ENCODE measurements around the gene FBH1.
A peak's percentile ranks its signal among the peaks of the same experiment; 100 is the strongest.

The FBH1 gene

DNA sequence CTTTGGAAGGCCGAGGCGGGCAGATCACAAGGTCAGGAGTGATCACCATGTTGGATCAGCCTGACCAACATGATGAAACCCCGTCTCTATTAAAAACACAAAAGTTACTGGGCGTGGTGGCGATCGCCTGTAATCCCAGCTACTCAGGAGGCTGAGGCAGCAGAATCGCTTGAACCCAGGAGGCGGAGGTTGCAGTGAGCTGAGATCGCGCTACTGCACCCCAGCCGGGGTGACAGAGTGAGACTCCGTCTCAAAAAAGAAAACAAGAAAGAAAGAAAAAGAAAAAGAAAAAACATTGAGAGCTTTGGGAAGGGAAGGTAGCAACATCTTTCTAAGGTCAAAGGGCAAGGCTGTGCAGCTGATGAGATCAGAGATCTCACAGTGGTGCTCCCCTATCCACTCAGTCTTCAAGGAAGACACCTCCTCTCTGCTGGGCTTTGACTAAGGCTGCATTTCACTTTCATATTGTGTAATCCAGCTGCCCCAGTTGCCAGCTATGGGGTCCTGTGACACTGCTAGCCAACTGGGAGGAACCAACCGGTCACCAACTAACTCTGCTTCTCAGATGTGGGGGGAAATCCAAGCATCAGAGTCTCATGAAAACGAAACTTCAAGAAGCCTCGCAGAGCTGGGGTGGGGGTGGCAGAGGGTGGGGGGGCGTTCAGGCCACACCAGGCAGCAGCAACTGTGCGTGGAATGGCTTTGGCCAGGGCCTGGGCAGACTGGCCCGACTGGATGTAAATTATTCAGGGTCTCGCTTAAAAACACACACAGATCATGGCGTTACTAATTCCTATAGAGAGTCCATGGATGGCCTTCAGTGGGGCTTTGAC lies 85.8 kb downstream of the FBH1 start:
- no peaks in the 10 kb centered on the region for H3K4me1 ChIP-seq (ENCODE audit: control insufficient read depth, insufficient read depth, low read length)
- no peak overlapping the region for H3K27ac ChIP-seq (ENCODE audit: low read length)
- H3K27me3 ChIP-seq (ENCODE audit: control insufficient read depth, insufficient read depth, low read length) = peaks cover 15% of the 10 kb centered on the region; the same call in 1 of the 2 replicates
- no peak for DNase-seq (ENCODE audit: low read depth, low spot score)
- no peak overlapping the region for H3K4me3 ChIP-seq (ENCODE audit: low read length)
- H3K36me3 ChIP-seq (ENCODE audit: control insufficient read depth, insufficient read depth, low read length) = no peaks in the 10 kb centered on the region; the same call in 1 of the 2 replicates
- WGBS (ENCODE audit: insufficient coverage, insufficient read length) = no CpG with 5 or more reads among the region's 20 CpGs
- no peaks in the 10 kb centered on the region for H3K9me3 ChIP-seq (ENCODE audit: control insufficient read depth, insufficient read depth, low read length)

DNA sequence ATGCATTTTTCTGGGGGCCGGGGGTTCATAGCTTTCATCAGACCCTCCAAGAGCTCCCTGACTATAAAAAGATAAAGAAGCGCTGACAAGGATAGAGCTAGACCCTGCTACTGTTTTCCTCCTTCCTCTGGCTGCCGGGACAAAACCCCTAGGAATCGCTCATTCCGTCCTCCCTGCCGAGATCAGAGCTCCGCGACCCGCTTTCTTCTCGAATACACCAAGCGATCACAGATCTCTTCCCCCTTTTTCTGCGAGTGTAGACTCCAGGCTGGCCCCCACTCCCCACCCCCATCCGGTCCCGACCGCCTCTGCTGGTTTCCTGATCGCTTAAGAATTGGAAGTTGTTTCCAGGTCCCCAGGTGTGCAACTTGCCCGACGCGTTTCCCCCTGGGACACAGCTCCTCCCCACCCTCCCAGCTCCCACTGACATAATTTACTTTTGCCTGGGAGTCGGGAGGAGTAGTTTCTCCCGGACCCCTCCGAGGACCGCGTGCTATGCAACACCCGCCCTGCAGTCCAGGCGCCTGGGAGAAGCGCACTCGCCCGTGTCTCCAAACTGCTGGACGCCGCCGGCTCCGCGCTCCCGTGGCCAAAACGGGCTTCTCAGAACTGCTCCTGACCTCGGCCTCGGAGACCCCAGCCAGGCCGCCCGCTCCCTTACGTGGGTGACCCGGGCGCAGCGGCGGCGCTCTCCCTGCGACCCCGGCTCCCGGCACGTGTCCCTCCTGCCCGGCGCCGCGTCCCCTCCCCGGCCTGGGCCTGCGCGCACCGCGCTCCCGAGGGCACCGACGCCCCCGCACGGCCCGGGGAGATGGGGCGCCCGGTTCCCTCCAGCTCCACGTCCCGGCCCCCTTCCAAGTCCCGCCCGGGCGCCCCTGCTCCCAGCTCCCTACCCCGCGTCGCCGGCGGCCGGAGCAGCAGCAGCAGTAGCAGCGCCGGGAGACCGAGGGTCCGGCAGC lies 86.7 kb downstream of the FBH1 start:
- no peaks in the 10 kb centered on the region for H3K9me3 ChIP-seq (ENCODE audit: control insufficient read depth, insufficient read depth, low read length)
- H3K27me3 ChIP-seq (ENCODE audit: control insufficient read depth, insufficient read depth, low read length) = peaks cover 15% of the 10 kb centered on the region; the same call in 1 of the 2 replicates
- DNase-seq (ENCODE audit: low read depth, low spot score) = no peak

DNA sequence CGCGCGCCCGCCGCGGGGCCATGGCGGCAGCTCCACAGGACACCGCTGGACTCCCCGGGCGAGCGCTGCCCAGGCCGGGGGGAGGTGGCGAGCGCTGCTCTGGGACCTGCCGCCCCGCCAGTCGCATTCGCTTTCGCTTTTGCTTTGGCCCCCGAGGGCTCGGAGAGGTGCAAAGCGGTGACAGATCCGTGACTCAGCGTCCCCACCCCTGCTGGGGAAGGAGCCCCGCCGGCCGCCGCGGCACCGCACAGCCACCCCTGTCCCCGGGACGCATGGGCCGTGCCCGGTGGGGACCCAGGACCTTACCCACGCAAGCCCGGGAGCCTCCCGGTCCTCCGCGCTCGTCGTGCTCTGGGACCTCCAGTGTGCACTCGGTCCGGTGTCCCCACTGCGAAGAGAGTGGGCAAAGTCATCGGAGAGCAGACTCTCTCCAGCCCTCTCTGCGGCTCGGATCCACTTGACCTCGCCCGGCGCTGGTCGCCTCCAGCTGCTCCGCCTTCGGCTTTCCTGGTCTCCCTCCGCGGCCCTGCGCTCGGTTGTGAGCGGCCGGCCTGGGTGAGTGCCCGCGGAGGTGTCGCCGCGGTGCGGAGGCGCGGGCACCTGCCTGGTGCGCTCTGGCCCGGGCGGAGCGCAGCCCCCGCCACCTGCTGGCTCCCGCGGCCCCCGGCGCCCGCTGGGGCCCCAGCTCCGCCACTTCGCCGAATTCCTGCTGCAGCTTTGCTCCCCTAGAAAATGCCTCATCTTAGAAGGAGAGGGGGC lies 87.6 kb downstream of the FBH1 start, which contains the start of gene IL15RA:
Gene IL15RA (minus strand): TSS at position 73 of the 759 bp plus-strand sequence. CDS start 51 bp downstream, at position 22.
- no peak within 1 kb of the TSS for H3K27ac ChIP-seq (ENCODE audit: low read length)
- H3K27me3 ChIP-seq (ENCODE audit: control insufficient read depth, insufficient read depth, low read length) = peaks cover 15% of the 10 kb centered on the region; the same call in 1 of the 2 replicates
- DNase-seq (ENCODE audit: low read depth, low spot score) = no peak
- no peaks in the 10 kb centered on the region for H3K4me1 ChIP-seq (ENCODE audit: control insufficient read depth, insufficient read depth, low read length)
- peak within 1 kb of the TSS; percentile 64 for H3K4me3 ChIP-seq (ENCODE audit: low read length)
- H3K36me3 ChIP-seq (ENCODE audit: control insufficient read depth, insufficient read depth, low read length) = no peaks in the 10 kb centered on the region; the same call in 1 of the 2 replicates
- H3K9me3 ChIP-seq (ENCODE audit: control insufficient read depth, insufficient read depth, low read length) = no peaks in the 10 kb centered on the region
- WGBS (ENCODE audit: insufficient coverage, insufficient read length) = no CpG with 5 or more reads among the region's 80 CpGs

More for the DNA sequence above, 86.7 kb downstream of the FBH1 start:
- H3K4me3 ChIP-seq (ENCODE audit: low read length) = peak overlapping the region; percentile 64
- no CpG with 5 or more reads among the region's 82 CpGs for WGBS (ENCODE audit: insufficient coverage, insufficient read length)
- H3K27ac ChIP-seq (ENCODE audit: low read length) = no peak overlapping the region
- no peaks in the 10 kb centered on the region for H3K4me1 ChIP-seq (ENCODE audit: control insufficient read depth, insufficient read depth, low read length)
- H3K36me3 ChIP-seq (ENCODE audit: control insufficient read depth, insufficient read depth, low read length) = no peaks in the 10 kb centered on the region; the same call in 1 of the 2 replicates

DNA sequence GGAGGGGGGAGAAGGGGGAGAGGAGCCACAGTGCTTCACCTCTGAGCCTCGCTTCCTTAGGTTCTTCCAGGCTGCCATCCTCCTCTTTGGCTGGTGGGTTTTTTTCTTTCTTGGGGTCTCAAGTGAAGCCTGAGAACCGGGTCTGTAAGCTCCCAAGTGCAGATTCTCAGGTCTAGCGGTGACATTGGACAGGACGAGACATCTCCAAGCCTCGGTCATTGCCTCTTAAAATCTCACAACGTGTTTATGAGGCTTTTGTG lies 88.1 kb downstream of the FBH1 start:
- Histone ChIP-seq H3K4me1 (ENCODE audit: control insufficient read depth, insufficient read depth, low read length) (no peaks in the 10 kb centered on the region), H3K36me3 (ENCODE audit: control insufficient read depth, insufficient read depth, low read length) (no peaks in the 10 kb centered on the region; the same call in 1 of the 2 replicates), H3K27ac (ENCODE audit: low read length) (no peak overlapping the region), H3K4me3 (ENCODE audit: low read length) (peak overlapping the region; percentile 64; the same call in 1 of the 2 replicates), H3K9me3 (ENCODE audit: control insufficient read depth, insufficient read depth, low read length) (no peaks in the 10 kb centered on the region), H3K27me3 (ENCODE audit: control insufficient read depth, insufficient read depth, low read length) (peaks cover 15% of the 10 kb centered on the region; the same call in 1 of the 2 replicates)
- no peak for DNase-seq (ENCODE audit: low read depth, low spot score)
- no CpG with 5 or more reads among the region's 6 CpGs for WGBS (ENCODE audit: insufficient coverage, insufficient read length)

DNA sequence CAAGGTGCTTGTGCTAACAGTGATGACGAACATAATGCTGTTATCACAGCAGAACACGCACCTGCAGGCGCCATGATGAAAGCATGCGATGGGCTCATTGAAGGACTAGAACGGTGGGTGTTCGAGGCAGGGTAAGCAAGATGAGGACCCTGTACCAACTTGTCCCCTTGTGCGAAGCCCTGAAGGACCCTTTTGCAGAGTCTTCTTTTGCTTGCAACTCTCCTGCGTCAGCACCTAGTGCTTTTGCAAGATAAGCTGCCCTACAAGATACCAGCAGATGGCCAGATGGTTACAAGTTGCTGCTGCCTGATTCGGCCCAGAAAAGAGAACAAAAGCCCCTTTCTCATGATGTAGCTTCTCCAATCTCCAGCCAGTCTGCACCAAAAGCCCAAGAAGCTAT lies 91.5 kb downstream of the FBH1 start:
- H3K9me3 ChIP-seq (ENCODE audit: control insufficient read depth, insufficient read depth, low read length) = no peaks in the 10 kb centered on the region
- no peak overlapping the region for H3K27ac ChIP-seq (ENCODE audit: low read length)
- no peaks in the 10 kb centered on the region; the same call in 1 of the 2 replicates for H3K36me3 ChIP-seq (ENCODE audit: control insufficient read depth, insufficient read depth, low read length)
- WGBS (ENCODE audit: insufficient coverage, insufficient read length) = no CpG with 5 or more reads among the region's 9 CpGs
- DNase-seq (ENCODE audit: low read depth, low spot score) = no peak
- H3K4me3 ChIP-seq (ENCODE audit: low read length) = no peak overlapping the region
- peaks cover 8% of the 10 kb centered on the region; the same call in 1 of the 2 replicates for H3K27me3 ChIP-seq (ENCODE audit: control insufficient read depth, insufficient read depth, low read length)
- no peaks in the 10 kb centered on the region for H3K4me1 ChIP-seq (ENCODE audit: control insufficient read depth, insufficient read depth, low read length)

- WGBS (ENCODE audit: insufficient coverage, insufficient read length) = no CpG with 5 or more reads among the region's 9 CpGs
- no peaks in the 10 kb centered on the region for H3K9me3 ChIP-seq (ENCODE audit: control insufficient read depth, insufficient read depth, low read length)
- H3K27me3 ChIP-seq (ENCODE audit: control insufficient read depth, insufficient read depth, low read length) = peaks cover under 1% of the 10 kb centered on the region; the same call in 1 of the 2 replicates
- H3K27ac ChIP-seq (ENCODE audit: low read length) = no peak overlapping the region
- no peaks in the 10 kb centered on the region for H3K36me3 ChIP-seq (ENCODE audit: control insufficient read depth, insufficient read depth, low read length)
- DNase-seq (ENCODE audit: low read depth, low spot score) = no peak
- no peaks in the 10 kb centered on the region for H3K4me1 ChIP-seq (ENCODE audit: control insufficient read depth, insufficient read depth, low read length)
- H3K4me3 ChIP-seq (ENCODE audit: low read length) = no peak overlapping the region
Measured at GRCh38 chr10:5983774-5984173, 93.7 kb downstream of the FBH1 start.

- WGBS (ENCODE audit: insufficient coverage, insufficient read length) = no CpG with 5 or more reads among the region's 5 CpGs
- Histone ChIP-seq H3K4me1 (ENCODE audit: control insufficient read depth, insufficient read depth, low read length) (no peaks in the 10 kb centered on the region), H3K4me3 (ENCODE audit: low read length) (no peak overlapping the region), H3K9me3 (ENCODE audit: control insufficient read depth, insufficient read depth, low read length) (no peaks in the 10 kb centered on the region), H3K36me3 (ENCODE audit: control insufficient read depth, insufficient read depth, low read length) (no peaks in the 10 kb centered on the region), H3K27me3 (ENCODE audit: control insufficient read depth, insufficient read depth, low read length) (no peaks in the 10 kb centered on the region), H3K27ac (ENCODE audit: low read length) (no peak overlapping the region)
- DNase-seq (ENCODE audit: low read depth, low spot score) = no peak
Measured at GRCh38 chr10:5985029-5985428, 95.0 kb downstream of the FBH1 start.

Measured in iPS DF 6.9 (cell line).